AG04450 (cell line): Measurements from ENCODE around the gene HAT1. TPM values are rescaled to one million over a fixed set of nuclear protein-coding genes. Genes with fewer than 3 reads are reported as not detected.

Experiments
- CTCF ChIA-PET: fragments of 300-600, 350-600 bp; formaldehyde crosslinking; extraction: SDS; loops from one replicate; lab custom pipeline; 2022; ENCODE audit warnings: antibody characterized with exemption, inconsistent platforms; lab: Charles Lee
- POLR2A ChIA-PET: fragments of 350-600 bp; formaldehyde crosslinking; extraction: SDS; loops from one replicate; lab custom pipeline; 2021; ENCODE audit warnings: antibody characterized with exemption, inconsistent platforms; lab: Yijun Ruan, JAX
- DNase-seq: peaks from one replicate; pipeline ENCODE4 v3.0.0-alpha.2; 2011; ENCODE audit warnings: low read depth, low spot score
- H3K27ac ChIP-seq: one replicate; pipeline ENCODE4 v1.5.1; 2012; ENCODE audit warnings: low read depth, low read length, control low read depth
- H3K27me3 ChIP-seq: one replicate; pipeline ENCODE4 v1.6.0; 2012; ENCODE audit warnings: low read length; ENCODE audit not compliant: control insufficient read depth, insufficient read depth
- H3K4me3 ChIP-seq: 2 replicates; pipeline ENCODE4 v1.5.1; 2011; ENCODE audit warnings: mild to moderate bottlenecking, low read depth, low read length, control low read depth
- H3K9me3 ChIP-seq: 2 replicates; pipeline ENCODE4 v1.5.1; 2012; ENCODE audit warnings: low read length; ENCODE audit not compliant: control insufficient read depth, insufficient read depth
- CTCF ChIP-seq: IDR thresholded peaks from 2 replicates; pipeline ENCODE4 v1.5.1; 2011; ENCODE audit warnings: low read depth, low read length, control low read depth, inconsistent platforms
- polyA plus RNA-seq: library from polyadenylated mRNA; depleted of rRNA; stranded (reverse); fragments of >200 nt; gene quantifications from 2 replicates; pipeline ENCODE4 v1.2.3, GENCODE V29; 2011

The HAT1 gene
- polyA plus RNA-seq, 1 experiment = 56.0 TPM

GRCh38 chr2:171952748-171953147, 30.5 kb downstream of the HAT1 start:
- ChIA-PET POLR2A (no interaction called here), CTCF (no interaction called here)
- no peak overlapping the region for H3K27ac ChIP-seq
- no peak for TF ChIP-seq CTCF
- no peak for DNase-seq
- H3K27me3 ChIP-seq = no peaks in the 10 kb centered on the region
- H3K4me3 ChIP-seq = no peak overlapping the region
- no peaks in the 10 kb centered on the region for H3K9me3 ChIP-seq

GRCh38 chr2:171956135-171956825, 34.0 kb downstream of the HAT1 start:
- Histone ChIP-seq H3K27ac (no peak overlapping the region), H3K27me3 (no peaks in the 10 kb centered on the region), H3K4me3 (no peak overlapping the region), H3K9me3 (no peaks in the 10 kb centered on the region)
- TF ChIP-seq CTCF = no peak
- ChIA-PET CTCF (no interaction called here), POLR2A (no interaction called here)
- DNase-seq = no peak

GRCh38 chr2:171957061-171957460, 34.8 kb downstream of the HAT1 start:
- no peak overlapping the region for H3K4me3 ChIP-seq
- POLR2A ChIA-PET = no interaction called here
- CTCF ChIA-PET = no interaction called here
- H3K27me3 ChIP-seq = no peaks in the 10 kb centered on the region
- TF ChIP-seq CTCF = no peak
- DNase-seq = no peak
- no peaks in the 10 kb centered on the region for H3K9me3 ChIP-seq
- no peak overlapping the region for H3K27ac ChIP-seq

- Histone ChIP-seq H3K27me3 (no peaks in the 10 kb centered on the region), H3K4me3 (no peak overlapping the region), H3K9me3 (no peaks in the 10 kb centered on the region), H3K27ac (no peak overlapping the region)
- ChIA-PET POLR2A (no interaction called here), CTCF (interaction anchor here (0.5 to 1.3 kb wide), 2 partner anchors 118 to 487 kb away, joined by 3 to 5 read pairs; no protein-coding TSS in a partner anchor)
- TF ChIP-seq CTCF = no peak
- peak; percentile 20 for DNase-seq
Measured at GRCh38 chr2:171958475-171958874, 36.2 kb downstream of the HAT1 start.

GRCh38 chr2:171959998-171960397, 37.7 kb downstream of the HAT1 start:
- ChIA-PET CTCF (interaction anchor here (1.1 to 1.2 kb wide), 2 partner anchors 19 to 254 kb away, joined by 3 read pairs; no protein-coding TSS in a partner anchor), POLR2A (no interaction called here)
- no peak for DNase-seq
- no peaks in the 10 kb centered on the region for H3K9me3 ChIP-seq
- H3K27me3 ChIP-seq = no peaks in the 10 kb centered on the region
- no peak overlapping the region for H3K27ac ChIP-seq
- TF ChIP-seq CTCF = no peak
- no peak overlapping the region for H3K4me3 ChIP-seq
